Stimulated activated CD4-positive, alpha-beta T cell treated with anti-CD3 and anti-CD28 coated beads, Interleukin-4, amount 100 ng/mL, for 24 hours (primary cell): Measurements from ENCODE around the gene RPTOR.
"Not testable (repeated sequence)": the region's sequence is repeated elsewhere in the genome, so short reads cannot be mapped to it uniquely, and the experiment has no call there.

Source experiments
- DNase-seq: peaks from one replicate; pipeline ENCODE4 v3.0.0-alpha.2; 2020

Gene RPTOR

GRCh38 chr17:80621335-80621996, 76.8 kb downstream of the RPTOR start:
- no peak for DNase-seq

GRCh38 chr17:80621997-80622357, 77.3 kb downstream of the RPTOR start:
- DNase-seq: no peak

GRCh38 chr17:80624864-80625263, 80.2 kb downstream of the RPTOR start:
- DNase-seq: no peak

- DNase-seq: no peak
These were observed 81.0 kb downstream of the RPTOR start for GRCh38 chr17:80625627-80626026.

GRCh38 chr17:80628881-80629280, 84.2 kb downstream of the RPTOR start:
- DNase-seq: not testable (repeated sequence)

- no peak for DNase-seq
These were observed 84.8 kb downstream of the RPTOR start for GRCh38 chr17:80629298-80630028.

GRCh38 chr17:80630560-80631120, 86.0 kb downstream of the RPTOR start:
- DNase-seq: no peak

- no peak for DNase-seq
These were observed 86.8 kb downstream of the RPTOR start for GRCh38 chr17:80631142-80632045.

- no peak for DNase-seq
These were observed 87.5 kb downstream of the RPTOR start for GRCh38 chr17:80632046-80632581.

- no peak for DNase-seq
These were observed 88.6 kb downstream of the RPTOR start for GRCh38 chr17:80633207-80633606.

GRCh38 chr17:80633994-80634566, 89.4 kb downstream of the RPTOR start:
- DNase-seq: no peak

- no peak for DNase-seq
These were observed 91.9 kb downstream of the RPTOR start for GRCh38 chr17:80636361-80637018.

- DNase-seq: no peak
These were observed 92.6 kb downstream of the RPTOR start for GRCh38 chr17:80637048-80637781.

- DNase-seq: no peak
These were observed 95.0 kb downstream of the RPTOR start for GRCh38 chr17:80639658-80640057.

GRCh38 chr17:80640366-80641084, 95.9 kb downstream of the RPTOR start:
- no peak for DNase-seq

GRCh38 chr17:80643326-80644099, 98.9 kb downstream of the RPTOR start:
- DNase-seq: no peak

GRCh38 chr17:80644536-80644935, 99.9 kb downstream of the RPTOR start:
- no peak for DNase-seq

GRCh38 chr17:80645706-80646325, 101.2 kb downstream of the RPTOR start:
- no peak for DNase-seq

- no peak for DNase-seq
These were observed 101.7 kb downstream of the RPTOR start for GRCh38 chr17:80646328-80646727.
